Stomach (tissue), 9 donors: Measurements from ENCODE around the gene NKX6-2. TPM values are rescaled to one million over a fixed set of nuclear protein-coding genes. Genes with fewer than 3 reads are reported as not detected.

Experiments used
- DNase-seq, 2 donors: peaks; one replicate each; pipeline versions ENCODE4 v3.0.0 to v3.0.0-alpha.2; 2013 to 2019
- H3K27ac ChIP-seq, 5 donors: fragments of 200-600 bp in 4 of 5; sonication (generic) in 4 of 5; one replicate each; pipeline ENCODE4 v1.5.1; 2013 to 2019; ENCODE audit warnings: mild to moderate bottlenecking in 1 of 5, moderate library complexity in 1 of 5
- H3K27me3 ChIP-seq, 3 donors: fragments of 200-600 bp; sonication (generic); one replicate each; pipeline ENCODE4 v1.5.1; 2017 to 2019; ENCODE audit warnings: mixed run types in 1 of 3
- H3K36me3 ChIP-seq, 4 donors: fragments of 200-600 bp; sonication (generic); 1 replicate in 3 of 4; 2 replicates in 1 of 4; pipeline ENCODE4 v1.5.1; 2016 to 2019
- H3K4me1 ChIP-seq, 4 donors: fragments of 200-600 bp; sonication (generic); one replicate each; pipeline ENCODE4 v1.5.1; 2016 to 2019
- H3K4me3 ChIP-seq, 4 donors: fragments of 200-600 bp; sonication (generic) in 3 of 4; one replicate each; pipeline ENCODE4 v1.5.1; 2016 to 2019; ENCODE audit warnings: mild to moderate bottlenecking in 1 of 4
- H3K9me3 ChIP-seq, 4 donors: fragments of 200-600 bp; sonication (generic); one replicate each; pipeline ENCODE4 v1.5.1; 2016 to 2019
- CTCF ChIP-seq, 7 experiments: fragments of 450-650 bp in 4 of 7; fragments of 200-600 bp in 3 of 7; sonication (generic) in 3 of 7; IDR thresholded peaks; one replicate each; pipeline ENCODE4 v1.5.1; 2016 to 2019; ENCODE audit warnings: antibody characterized with exemption in 7 of 7, control low read depth in 2 of 7, mild to moderate bottlenecking in 1 of 7
- EP300 ChIP-seq: sonication (generic); formaldehyde crosslinking; IDR thresholded peaks from one replicate; pipeline ENCODE4 v1.6.1; 2017; ENCODE audit warnings: antibody characterized with exemption
- POLR2A ChIP-seq, 4 donors: fragments of 450-650 bp; IDR thresholded peaks; one replicate each; pipeline ENCODE4 v1.6.1; 2016; ENCODE audit warnings: antibody characterized with exemption in 4 of 4, control low read depth in 2 of 4, mild to moderate bottlenecking in 1 of 4, moderate library complexity in 1 of 4
- POLR2AphosphoS5 ChIP-seq, 3 donors: sonication (generic); formaldehyde crosslinking; IDR thresholded peaks; one replicate each; pipeline ENCODE4 v1.6.1; 2016; ENCODE audit warnings: antibody characterized with exemption in 3 of 3
- WGBS, 5 donors: extraction: QIAGEN DNeasy Blood & Tissue Kit in 3 of 5; methylation state at CpG; one replicate each; pipeline versions ENCODE4 v1.1.5 to v1.1.7; 2013 to 2018; 5-methylcytosine and 5-hydroxymethylcytosine counted together
- intact Hi-C: fragments of 100-400 bp; cut with DNase I; formaldehyde crosslinking; loops from one replicate; pipeline ENCODE4 v1.15.1; 2023; ENCODE audit warnings: low total_unique reads
- polyA plus RNA-seq, 3 donors: library from polyadenylated mRNA; stranded (reverse); fragments of 200-250 nt; gene quantifications; one replicate each; pipeline ENCODE4 v1.2.3, GENCODE V29; 2013
- total RNA-seq, 5 donors: library from RNA; depleted of rRNA; stranded (reverse); fragments of >200 nt; gene quantifications; one replicate each; pipeline versions ENCODE4 v1.1.0 to v1.2.3, GENCODE V29; 2014 to 2016
- donor health status: healthy with polysubstance abuse.
- donor health status: Bipolar disorder and iron deficiency.
- donor health status: healthy.

The NKX6-2 gene
- total and polyA plus RNA-seq, 8 donors, result 0.65 to 75.8 (median 10.0) TPM; not detected in 2

GRCh38 chr10:132820056-132820455, 34.1 kb upstream of the NKX6-2 start:
- Histone ChIP-seq H3K9me3 (peaks cover 0 to 6% (median 0%) of the 10 kb centered on the region in 4 donors), H3K4me3 (no peak overlapping the region), H3K27ac (no peak overlapping the region), H3K4me1 (no peaks in the 10 kb centered on the region), H3K36me3 (no peaks in the 10 kb centered on the region), H3K27me3 (peaks cover 0 to 35% (median 0%) of the 10 kb centered on the region in 3 donors)
- no peak for TF ChIP-seq POLR2AphosphoS5 (IDR thresholded peaks at IDR 0.05)
- no peak for TF ChIP-seq EP300
- no peak for TF ChIP-seq POLR2A (IDR thresholded peaks at IDR 0.05)
- no peak for TF ChIP-seq CTCF (IDR thresholded peaks at IDR 0.05)
- WGBS, 5 donors, result 91 to 96% (median 94%) methylated on average over 13 of the region's 13 CpGs
- no peak for DNase-seq
- intact Hi-C loops, result no loop called here

GRCh38 chr10:132817701-132818211, 31.8 kb upstream of the NKX6-2 start:
- intact Hi-C loops, result no loop called here

GRCh38 chr10:132816718-132817117, 30.8 kb upstream of the NKX6-2 start:
- TF ChIP-seq EP300 (no peak), POLR2A (IDR thresholded peaks at IDR 0.05) (no peak), CTCF (IDR thresholded peaks at IDR 0.05) (no peak), POLR2AphosphoS5 (IDR thresholded peaks at IDR 0.05) (no peak)
- Histone ChIP-seq H3K27ac (no peak overlapping the region), H3K9me3 (peaks cover 0 to 6% (median 0%) of the 10 kb centered on the region in 4 donors), H3K27me3 (peaks cover 0 to 69% (median 0%) of the 10 kb centered on the region in 3 donors), H3K4me3 (no peak overlapping the region), H3K36me3 (no peaks in the 10 kb centered on the region), H3K4me1 (no peaks in the 10 kb centered on the region)
- no peak for DNase-seq
- intact Hi-C loops, result no loop called here
- WGBS, 5 donors, result 81 to 86% (median 82%) methylated on average over 12 of the region's 12 CpGs

More at GRCh38 chr10:132817701-132818211, 31.8 kb upstream of the NKX6-2 start:
- no peak overlapping the region for H3K27ac ChIP-seq
- H3K36me3 ChIP-seq, result no peaks in the 10 kb centered on the region
- 79 to 88% (median 84%) methylated on average over 29 of the region's 29 CpGs for WGBS, 5 donors
- no peak overlapping the region for H3K4me3 ChIP-seq
- H3K27me3 ChIP-seq, result peaks cover 0 to 58% (median 0%) of the 10 kb centered on the region in 3 donors
- no peaks in the 10 kb centered on the region for H3K4me1 ChIP-seq
- no peak for DNase-seq
- H3K9me3 ChIP-seq, result peaks cover 0 to 6% (median 0%) of the 10 kb centered on the region in 4 donors
- TF ChIP-seq POLR2AphosphoS5 (IDR thresholded peaks at IDR 0.05), result no peak

GRCh38 chr10:132815168-132815857, 29.4 kb upstream of the NKX6-2 start:
- Histone ChIP-seq H3K27ac (no peak overlapping the region), H3K9me3 (peaks cover 0 to 6% (median 0%) of the 10 kb centered on the region in 4 donors), H3K27me3 (peaks cover 0 to 83% (median 0%) of the 10 kb centered on the region in 3 donors), H3K4me1 (no peaks in the 10 kb centered on the region), H3K36me3 (no peaks in the 10 kb centered on the region), H3K4me3 (no peak overlapping the region)
- TF ChIP-seq CTCF (IDR thresholded peaks at IDR 0.05) (no peak), POLR2AphosphoS5 (IDR thresholded peaks at IDR 0.05) (no peak), EP300 (no peak), POLR2A (IDR thresholded peaks at IDR 0.05) (no peak)
- DNase-seq, result no peak
- 66 to 83% (median 79%) methylated on average over 18 of the region's 18 CpGs for WGBS, 5 donors
- intact Hi-C loops, result no loop called here

GRCh38 chr10:132814469-132814856, 28.5 kb upstream of the NKX6-2 start:
- peaks cover 0 to 5% (median 0%) of the 10 kb centered on the region in 4 donors for H3K9me3 ChIP-seq
- H3K36me3 ChIP-seq, result no peaks in the 10 kb centered on the region
- WGBS, 5 donors, result 74 to 85% (median 78%) methylated on average over 12 to 16 of the region's 16 CpGs
- intact Hi-C loops, result no loop called here
- H3K27me3 ChIP-seq, result peaks cover 0 to 91% (median 0%) of the 10 kb centered on the region in 3 donors
- no peak overlapping the region for H3K4me3 ChIP-seq
- no peak overlapping the region for H3K27ac ChIP-seq
- H3K4me1 ChIP-seq, result no peaks in the 10 kb centered on the region
- no peak for DNase-seq
- TF ChIP-seq POLR2AphosphoS5 (IDR thresholded peaks at IDR 0.05), result no peak
- TF ChIP-seq CTCF (IDR thresholded peaks at IDR 0.05), result no peak
- TF ChIP-seq POLR2A (IDR thresholded peaks at IDR 0.05), result no peak
- no peak for TF ChIP-seq EP300
